Cardiac muscle cell (in vitro differentiated cells and primary cell): ENCODE results near the gene SLC38A1. TPM values are rescaled to one million over a fixed set of nuclear protein-coding genes. Genes with fewer than 3 reads are reported as not detected.
"Not testable (repeated sequence)": the region's sequence is repeated elsewhere in the genome, so short reads cannot be mapped to it uniquely, and the experiment has no call there.

ENCODE experiments used
- DNase-seq, 2 donors: peaks; one replicate each; pipeline versions ENCODE4 v3.0.0 to v3.0.0-alpha.2; 2010 to 2017; ENCODE audit warnings: low read depth in 1 of 2, low spot score in 1 of 2
- H3K27ac ChIP-seq: fragments of 200-600 bp; sonication (generic); 2 replicates; pipeline ENCODE4 v1.5.1; 2016
- H3K27me3 ChIP-seq: fragments of 200-600 bp; sonication (generic); 2 replicates; pipeline ENCODE4 v1.6.0; 2016; ENCODE audit warnings: control low read depth
- H3K36me3 ChIP-seq: fragments of 200-600 bp; sonication (generic); 2 replicates; pipeline ENCODE4 v1.5.1; 2016; ENCODE audit warnings: control low read depth
- H3K4me1 ChIP-seq: fragments of 200-600 bp; sonication (generic); 2 replicates; pipeline ENCODE4 v1.8.1; 2017; ENCODE audit warnings: low read depth, mild to moderate bottlenecking, mixed run types
- H3K4me3 ChIP-seq: fragments of 200-600 bp; sonication (generic); 2 replicates; pipeline ENCODE4 v1.5.1; 2016; ENCODE audit warnings: mild to moderate bottlenecking
- H3K9me3 ChIP-seq: fragments of 200-600 bp; sonication (generic); 2 replicates; pipeline ENCODE4 v1.5.1; 2017; ENCODE audit warnings: low read depth, mild to moderate bottlenecking, control low read depth
- CTCF ChIP-seq: IDR thresholded peaks from 2 replicates; pipeline ENCODE4 v1.5.1; 2012; ENCODE audit warnings: low read depth, mild to moderate bottlenecking, low read length
- polyA plus RNA-seq: library from polyadenylated mRNA; unstranded; fragments of >200 nt; fragmentation: Nextera tagmentation; extraction: Ambion mirVana; gene quantifications from 2 replicates; pipeline ENCODE4 v1.2.1, GENCODE V29; 2016
- total RNA-seq: library from RNA; depleted of rRNA; stranded (reverse); fragments of >200 nt; gene quantifications from 2 replicates; pipeline ENCODE4 v1.2.3, GENCODE V29; 2016

Gene SLC38A1
- total and polyA plus RNA-seq, 2 experiments from 2014 or later, result 59.6 to 62.2 TPM

- no peaks in the 10 kb centered on the region for H3K27me3 ChIP-seq
- H3K4me3 ChIP-seq, result no peak overlapping the region
- no peaks in the 10 kb centered on the region for H3K36me3 ChIP-seq
- H3K4me1 ChIP-seq, result peaks cover 35% of the 10 kb centered on the region
- H3K27ac ChIP-seq, result peak overlapping the region; percentile 34
- no peak for TF ChIP-seq CTCF
- DNase-seq, result peak in 1 of 2 donors; percentile 2
- no peaks in the 10 kb centered on the region for H3K9me3 ChIP-seq
Measured at GRCh38 chr12:46299851-46300250, 31.0 kb upstream of the SLC38A1 start.

- Histone ChIP-seq H3K4me1 (peaks cover 35% of the 10 kb centered on the region), H3K27ac (no peak overlapping the region), H3K9me3 (no peaks in the 10 kb centered on the region), H3K4me3 (no peak overlapping the region), H3K36me3 (no peaks in the 10 kb centered on the region), H3K27me3 (no peaks in the 10 kb centered on the region)
- no peak for DNase-seq
- TF ChIP-seq CTCF, result no peak
Measured at GRCh38 chr12:46298261-46298660, 29.4 kb upstream of the SLC38A1 start.

- H3K4me3 ChIP-seq, result no peak overlapping the region
- H3K36me3 ChIP-seq, result no peaks in the 10 kb centered on the region
- no peaks in the 10 kb centered on the region for H3K9me3 ChIP-seq
- peaks cover 35% of the 10 kb centered on the region for H3K4me1 ChIP-seq
- DNase-seq, result no peak
- no peak for TF ChIP-seq CTCF
- no peak overlapping the region for H3K27ac ChIP-seq
- no peaks in the 10 kb centered on the region for H3K27me3 ChIP-seq
Measured at GRCh38 chr12:46296822-46297221, 28.0 kb upstream of the SLC38A1 start.

- Histone ChIP-seq H3K9me3 (no peaks in the 10 kb centered on the region), H3K27me3 (no peaks in the 10 kb centered on the region), H3K4me1 (peaks cover 4% of the 10 kb centered on the region), H3K4me3 (no peak overlapping the region), H3K36me3 (no peaks in the 10 kb centered on the region), H3K27ac (no peak overlapping the region)
- peak; percentile 14 for TF ChIP-seq CTCF
- DNase-seq, result peak in 1 of 2 donors; percentile 19
Measured at GRCh38 chr12:46292754-46293402, 24.0 kb upstream of the SLC38A1 start.

GRCh38 chr12:46291953-46292352 is 23.1 kb upstream of the SLC38A1 start:
- not testable (repeated sequence) for H3K27ac ChIP-seq, DNase-seq, H3K27me3 ChIP-seq, H3K9me3 ChIP-seq, H3K36me3 ChIP-seq, H3K4me3 ChIP-seq, H3K4me1 ChIP-seq

- not testable (repeated sequence) for H3K27me3 ChIP-seq, H3K27ac ChIP-seq, H3K4me3 ChIP-seq, DNase-seq, H3K4me1 ChIP-seq, H3K36me3 ChIP-seq, H3K9me3 ChIP-seq
Measured at GRCh38 chr12:46285177-46285576, 16.3 kb upstream of the SLC38A1 start.
